ENCODE data around the gene SEMA6D. TPM values are rescaled to one million over a fixed set of nuclear protein-coding genes. Genes with fewer than 3 reads are reported as not detected.

Gene SEMA6D, protein sequence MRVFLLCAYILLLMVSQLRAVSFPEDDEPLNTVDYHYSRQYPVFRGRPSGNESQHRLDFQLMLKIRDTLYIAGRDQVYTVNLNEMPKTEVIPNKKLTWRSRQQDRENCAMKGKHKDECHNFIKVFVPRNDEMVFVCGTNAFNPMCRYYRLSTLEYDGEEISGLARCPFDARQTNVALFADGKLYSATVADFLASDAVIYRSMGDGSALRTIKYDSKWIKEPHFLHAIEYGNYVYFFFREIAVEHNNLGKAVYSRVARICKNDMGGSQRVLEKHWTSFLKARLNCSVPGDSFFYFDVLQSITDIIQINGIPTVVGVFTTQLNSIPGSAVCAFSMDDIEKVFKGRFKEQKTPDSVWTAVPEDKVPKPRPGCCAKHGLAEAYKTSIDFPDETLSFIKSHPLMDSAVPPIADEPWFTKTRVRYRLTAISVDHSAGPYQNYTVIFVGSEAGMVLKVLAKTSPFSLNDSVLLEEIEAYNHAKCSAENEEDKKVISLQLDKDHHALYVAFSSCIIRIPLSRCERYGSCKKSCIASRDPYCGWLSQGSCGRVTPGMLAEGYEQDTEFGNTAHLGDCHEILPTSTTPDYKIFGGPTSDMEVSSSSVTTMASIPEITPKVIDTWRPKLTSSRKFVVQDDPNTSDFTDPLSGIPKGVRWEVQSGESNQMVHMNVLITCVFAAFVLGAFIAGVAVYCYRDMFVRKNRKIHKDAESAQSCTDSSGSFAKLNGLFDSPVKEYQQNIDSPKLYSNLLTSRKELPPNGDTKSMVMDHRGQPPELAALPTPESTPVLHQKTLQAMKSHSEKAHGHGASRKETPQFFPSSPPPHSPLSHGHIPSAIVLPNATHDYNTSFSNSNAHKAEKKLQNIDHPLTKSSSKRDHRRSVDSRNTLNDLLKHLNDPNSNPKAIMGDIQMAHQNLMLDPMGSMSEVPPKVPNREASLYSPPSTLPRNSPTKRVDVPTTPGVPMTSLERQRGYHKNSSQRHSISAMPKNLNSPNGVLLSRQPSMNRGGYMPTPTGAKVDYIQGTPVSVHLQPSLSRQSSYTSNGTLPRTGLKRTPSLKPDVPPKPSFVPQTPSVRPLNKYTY
- total RNA-seq, result 17.7 TPM
- long read RNA-seq, partial matches to known transcripts, result 0 of 4 reads
- long read RNA-seq, other reads (novel, unspliced or antisense), result 3 of 4 reads

DNA sequence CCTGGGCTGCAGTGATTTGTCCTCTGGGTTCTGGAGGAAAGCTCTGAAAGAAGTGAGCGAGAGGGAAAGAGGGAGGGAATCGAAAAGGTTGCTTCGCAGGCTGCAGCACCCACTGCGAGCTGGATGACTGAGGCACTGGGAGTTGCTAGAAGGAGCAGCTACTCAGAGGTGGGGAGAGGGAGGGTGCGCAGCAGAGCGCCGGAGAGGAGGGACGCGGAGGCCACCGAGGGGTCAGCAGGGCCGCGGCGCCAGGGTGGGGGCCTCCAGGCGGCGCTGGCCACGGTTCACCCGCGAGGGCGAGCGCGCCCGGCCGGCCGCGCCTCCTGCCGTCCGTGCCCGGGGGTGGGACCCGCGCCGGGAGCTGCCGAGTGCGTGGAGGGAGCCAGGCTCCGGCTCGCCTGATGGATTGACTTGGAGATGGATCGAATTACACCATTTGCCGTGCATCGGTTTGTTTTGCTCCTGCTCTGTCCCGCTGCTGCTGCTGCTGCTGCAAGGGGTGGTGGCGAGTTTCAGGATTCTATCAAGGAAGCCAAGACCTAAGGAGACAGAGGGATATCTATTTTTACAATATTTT, at the start of gene SEMA6D:
Gene SEMA6D, plus strand, starts transcription at position 470 of the 577 bp plus-strand sequence. CDS start 42,294 bp downstream, outside the sequence.
- intact Hi-C loops (cut with DNase I), result loop anchor here (5.0 to 10.0 kb wide), 4 partner anchors 40 to 522 kb away; no protein-coding TSS in a partner anchor

DNA sequence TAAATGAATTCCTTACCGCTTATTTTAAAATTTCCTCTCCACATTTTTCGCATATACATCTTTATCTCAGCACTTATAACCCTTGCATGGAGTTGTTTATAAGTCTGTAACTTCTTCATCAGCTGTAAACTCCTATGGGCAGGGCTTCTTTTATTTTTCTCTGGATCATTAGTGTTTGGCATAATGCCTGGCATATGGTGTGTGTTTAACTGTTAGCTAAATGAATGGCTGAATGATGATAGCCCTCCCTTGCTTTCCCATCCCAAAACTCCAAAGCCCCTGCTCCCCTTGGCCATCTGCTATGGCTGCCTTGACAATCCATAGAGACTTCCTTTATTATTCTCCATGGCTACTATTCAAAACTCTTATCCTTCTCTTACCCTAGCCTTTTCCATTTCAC, 48.1 kb upstream of the SEMA6D start:
- no peak for DNase-seq (ENCODE audit: missing footprints)
- intact Hi-C loops (cut with DNase I), result no loop called here
- ATAC-seq, result no peak

More for the DNA sequence above, at the start of gene SEMA6D:
- DNase-seq (ENCODE audit: missing footprints) (peak; percentile 84), ATAC-seq (peak; percentile 87)

DNA sequence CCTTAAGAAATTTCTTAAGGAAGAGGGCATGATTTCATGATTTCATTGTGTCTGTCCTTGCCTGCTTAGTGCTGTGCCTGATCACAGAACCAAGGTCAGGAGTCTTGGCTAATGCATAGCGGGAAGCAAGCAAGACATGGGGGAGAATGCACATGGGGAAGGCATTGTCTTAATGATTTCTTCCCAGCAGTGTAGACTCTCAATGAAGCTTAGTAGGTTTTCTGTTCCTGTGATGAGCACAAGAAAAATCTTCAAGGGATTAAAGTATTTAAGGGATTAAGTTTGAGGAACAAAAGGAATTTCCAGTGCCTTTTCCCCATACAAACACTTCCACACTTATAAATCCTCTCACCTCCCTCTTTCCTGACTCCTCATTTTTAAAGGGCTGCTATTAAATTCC, 46.9 kb upstream of the SEMA6D start:
- intact Hi-C loops (cut with DNase I), result no loop called here
- ATAC-seq, result no peak

DNA sequence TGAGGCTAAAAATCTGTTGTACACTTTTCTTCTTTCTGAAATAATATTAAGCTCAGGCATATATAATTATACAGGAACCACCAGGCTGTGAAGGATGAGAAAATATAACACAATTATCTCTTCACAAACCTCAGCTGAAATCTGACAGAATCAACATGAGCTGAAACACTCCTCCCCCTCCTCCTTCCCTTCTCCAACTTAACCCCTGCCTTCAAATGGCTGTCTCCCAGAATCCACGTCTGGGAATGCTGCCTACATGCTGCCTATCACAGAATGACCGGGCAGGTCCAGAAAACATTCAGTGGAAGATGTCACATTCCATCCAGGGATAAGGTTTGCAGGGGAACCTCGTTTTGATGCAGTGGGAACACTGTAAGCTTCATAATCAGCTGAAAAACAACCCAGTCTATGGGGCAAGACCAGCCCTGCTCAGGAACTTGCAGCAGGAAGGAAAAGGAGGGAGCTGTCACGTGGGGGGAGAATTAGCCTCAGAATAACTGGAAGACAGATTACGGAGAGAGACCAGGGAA, 44.0 kb upstream of the SEMA6D start:
- ATAC-seq, result peak; percentile 23
- DNase-seq (ENCODE audit: missing footprints), result no peak
- intact Hi-C loops (cut with DNase I), result no loop called here

More for the DNA sequence above, 46.9 kb upstream of the SEMA6D start:
- DNase-seq (ENCODE audit: missing footprints), result no peak

DNA sequence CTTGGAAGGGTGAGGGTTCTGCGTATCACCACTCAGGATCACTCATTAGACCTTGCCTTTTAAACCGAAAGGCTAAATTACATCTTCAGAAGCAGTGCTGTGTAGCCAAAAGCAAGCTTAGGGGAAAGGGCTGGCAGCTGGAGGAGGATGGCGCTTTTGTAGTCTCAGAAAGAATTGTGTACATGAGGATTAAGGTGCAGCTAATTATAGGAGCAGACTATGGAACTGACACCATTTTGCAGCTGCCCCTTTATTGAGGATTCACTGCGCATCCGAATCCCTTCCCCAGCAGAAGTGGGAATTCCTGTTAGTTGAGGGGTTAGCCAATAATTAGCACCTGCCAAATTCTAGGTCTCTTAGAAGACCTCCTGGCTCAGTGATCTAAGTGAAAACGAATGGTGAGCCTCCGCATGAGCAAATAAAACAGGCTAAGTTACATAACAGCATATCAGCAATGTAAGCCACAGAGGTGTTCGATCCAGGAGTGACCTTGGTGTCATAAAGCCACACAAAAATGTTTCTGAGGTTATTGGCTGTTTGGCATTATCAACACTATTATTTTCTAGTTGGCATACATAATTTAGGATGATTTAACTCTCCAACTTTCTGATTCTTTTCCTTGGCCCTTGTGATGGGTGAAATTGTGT, 42.6 kb upstream of the SEMA6D start:
- no peak for ATAC-seq
- no peak for DNase-seq (ENCODE audit: missing footprints)
- intact Hi-C loops (cut with DNase I), result no loop called here

DNA sequence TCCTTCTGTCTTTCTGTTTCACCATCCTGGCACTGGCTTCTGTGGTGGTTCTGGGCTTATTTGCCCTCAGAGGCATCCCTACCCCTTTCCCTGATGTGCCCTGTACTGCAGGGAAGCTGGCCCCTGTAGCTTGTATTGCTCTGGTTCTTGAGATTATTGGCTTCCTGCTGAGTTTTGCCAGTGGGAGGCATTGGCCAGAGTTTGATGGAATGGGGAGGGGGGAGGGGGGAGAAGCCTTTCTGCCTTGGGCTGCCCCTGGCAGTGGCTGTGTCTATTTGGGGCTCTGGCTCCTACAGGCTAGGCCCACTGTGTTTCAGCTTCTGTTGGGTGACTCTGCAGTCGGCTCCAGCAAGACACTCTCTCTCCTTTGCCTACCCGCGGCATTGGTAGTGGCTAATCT, 41.6 kb upstream of the SEMA6D start:
- intact Hi-C loops (cut with DNase I), result no loop called here
- DNase-seq (ENCODE audit: missing footprints) (no peak), ATAC-seq (no peak)

DNA sequence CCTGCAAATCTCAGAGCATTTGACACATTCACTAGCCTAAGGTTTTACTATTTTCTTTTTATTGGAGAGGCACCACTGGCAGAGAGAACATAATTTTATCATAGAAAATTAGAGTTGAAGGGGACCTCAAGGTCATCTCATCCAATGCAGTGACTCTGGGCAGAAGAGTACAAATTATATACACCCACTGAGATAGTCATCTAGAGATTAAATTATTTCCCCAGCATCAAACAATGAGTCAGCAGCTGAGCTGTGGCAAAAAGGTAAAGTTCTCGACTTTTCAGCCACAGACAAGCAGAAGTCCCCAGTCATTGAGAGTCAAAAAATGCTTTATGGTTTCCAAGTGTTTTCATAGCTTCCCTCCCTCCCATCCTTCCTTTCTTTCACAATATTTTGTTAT, 39.3 kb upstream of the SEMA6D start:
- intact Hi-C loops (cut with DNase I), result no loop called here
- DNase-seq (ENCODE audit: missing footprints), result no peak
- no peak for ATAC-seq

DNA sequence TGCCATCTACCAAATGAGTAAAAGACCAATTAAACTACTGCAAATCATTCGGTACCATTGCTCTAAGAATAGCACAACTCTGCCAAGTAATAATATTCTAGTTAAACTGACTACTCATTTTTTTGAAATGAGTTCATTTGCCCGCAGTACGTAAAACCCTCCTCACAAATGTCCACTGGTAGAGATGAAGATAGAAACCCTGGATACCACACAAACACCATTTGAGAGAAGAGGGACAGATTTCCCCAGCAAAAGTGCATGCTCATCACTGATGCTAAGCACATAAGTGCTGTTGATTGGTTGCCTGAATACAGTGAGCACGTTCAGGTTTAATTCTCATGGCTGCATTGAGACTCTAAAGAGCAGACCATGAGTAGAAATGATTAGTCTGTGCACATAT, 34.6 kb upstream of the SEMA6D start:
- ATAC-seq, result no peak

DNA sequence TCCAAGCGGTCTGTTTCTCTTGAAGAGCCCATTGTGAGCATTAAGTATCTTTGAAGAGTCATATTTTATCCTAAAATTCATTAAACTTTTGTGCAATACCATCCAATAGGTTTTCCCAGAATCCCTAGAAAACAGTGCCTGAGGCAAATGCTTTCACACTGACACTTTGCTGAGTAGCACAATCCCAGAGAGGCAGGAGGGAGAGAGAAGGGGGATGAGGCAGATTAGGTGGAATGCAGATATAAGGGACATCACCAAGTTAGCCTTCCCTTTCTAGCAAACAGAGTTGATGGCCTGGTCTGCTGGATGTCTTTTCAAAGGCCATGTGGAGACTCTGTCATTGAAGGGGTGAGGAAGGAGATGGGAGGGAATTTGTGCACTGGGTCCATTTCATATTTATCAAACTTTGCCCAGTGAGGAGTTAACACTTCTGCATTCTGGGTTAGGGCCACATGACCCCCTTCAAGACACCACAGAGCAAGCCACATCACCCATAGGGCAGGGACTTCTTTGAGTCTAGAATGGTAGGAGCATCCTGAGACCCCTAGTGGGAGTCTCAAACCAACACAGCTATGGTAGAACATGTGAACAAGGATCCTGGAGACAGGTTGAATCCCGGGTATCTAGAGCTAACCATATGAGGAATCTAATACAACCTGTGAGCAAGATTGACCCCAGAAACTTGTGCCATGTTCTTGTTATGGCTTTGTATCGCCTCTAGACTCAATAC, 32.0 kb upstream of the SEMA6D start:
- ATAC-seq (no peak), DNase-seq (ENCODE audit: missing footprints) (no peak)
- intact Hi-C loops (cut with DNase I), result no loop called here

More for the DNA sequence above, 34.6 kb upstream of the SEMA6D start:
- intact Hi-C loops (cut with DNase I), result no loop called here
- no peak for DNase-seq (ENCODE audit: missing footprints)

DNA sequence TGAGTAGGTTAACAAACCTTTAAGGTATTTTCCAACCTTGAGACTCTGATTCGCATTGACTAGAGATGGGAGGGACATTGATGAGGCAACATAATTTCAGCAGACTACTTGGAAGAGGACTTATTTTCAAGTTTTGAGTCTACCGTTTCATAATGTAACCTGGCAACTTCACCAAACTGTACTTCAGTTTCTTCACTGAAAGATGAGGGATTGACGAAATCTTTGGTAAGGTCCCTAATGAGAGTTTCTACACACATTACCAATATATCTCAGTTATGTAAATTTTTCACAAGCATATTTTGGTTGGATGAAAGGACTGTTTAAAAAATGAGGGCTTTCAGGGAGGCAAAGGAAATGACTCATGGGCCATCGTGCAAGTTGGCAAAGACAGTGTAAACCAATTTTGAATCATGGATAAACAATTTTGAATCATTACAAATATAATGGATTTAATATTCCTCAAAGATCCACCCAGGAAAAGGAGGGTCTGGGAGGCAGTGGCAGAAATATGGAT, 28.7 kb upstream of the SEMA6D start:
- DNase-seq (ENCODE audit: missing footprints), result no peak
- no peak for ATAC-seq
- intact Hi-C loops (cut with DNase I), result no loop called here

DNA sequence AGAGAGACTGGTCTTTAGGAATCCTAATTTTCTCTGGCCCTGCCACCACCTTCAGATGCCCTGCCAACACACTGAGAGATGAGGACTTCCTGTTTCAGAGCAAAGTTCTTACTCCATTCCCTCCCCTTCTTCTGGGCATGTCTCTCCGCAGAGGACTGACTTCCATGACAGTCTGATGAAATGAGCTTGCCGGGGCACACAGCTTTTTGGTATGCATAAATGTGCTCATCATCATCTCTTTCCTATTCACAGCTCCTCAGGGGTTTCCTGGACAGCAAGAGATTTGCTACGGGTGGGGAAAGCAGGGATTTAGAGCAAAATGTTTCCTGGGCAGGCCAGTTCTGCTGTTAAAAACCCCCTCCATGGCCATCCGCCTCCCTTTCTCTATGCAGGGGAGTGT, 27.6 kb upstream of the SEMA6D start:
- intact Hi-C loops (cut with DNase I), result no loop called here
- DNase-seq (ENCODE audit: missing footprints) (no peak), ATAC-seq (no peak)

DNA sequence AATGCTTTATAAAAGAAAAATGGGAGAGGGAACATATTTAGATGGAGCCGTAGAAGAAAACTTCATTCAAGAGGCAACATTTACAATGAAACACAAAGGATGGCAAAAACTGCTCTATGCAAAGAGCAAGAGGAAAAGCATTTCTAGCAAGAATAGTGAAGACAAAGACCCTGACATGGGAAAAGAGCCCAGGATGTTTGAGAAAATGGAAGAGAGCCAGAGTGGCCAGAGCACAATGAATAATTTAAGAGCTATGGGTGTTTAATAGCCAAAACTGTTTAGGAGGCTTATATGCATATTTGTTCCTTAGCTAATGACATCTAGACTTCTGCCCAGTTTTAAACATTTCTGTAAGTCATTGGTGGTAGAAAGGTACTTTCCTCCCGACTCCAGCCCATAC, 25.4 kb upstream of the SEMA6D start:
- intact Hi-C loops (cut with DNase I), result no loop called here

DNA sequence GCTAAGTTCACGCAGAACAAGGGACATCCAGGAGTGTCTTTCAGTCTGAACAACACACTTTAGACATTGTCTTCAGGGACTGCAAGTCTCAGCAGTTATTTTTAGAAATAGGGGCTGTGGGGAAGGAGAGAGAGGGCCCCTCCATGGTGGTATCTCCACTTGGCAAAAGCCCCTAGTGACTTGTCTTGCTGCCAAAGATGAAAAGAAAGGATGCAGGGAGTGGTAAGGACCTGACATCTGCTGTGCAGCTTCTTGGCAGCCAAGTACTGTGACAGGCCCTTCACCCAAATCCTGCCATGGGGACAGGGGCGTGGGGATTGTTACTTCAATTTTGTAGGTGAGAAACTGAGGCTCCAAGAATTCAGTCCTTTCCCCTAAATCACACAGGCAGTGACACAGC, 21.0 kb upstream of the SEMA6D start:
- ATAC-seq (no peak), DNase-seq (ENCODE audit: missing footprints) (no peak)
- intact Hi-C loops (cut with DNase I), result no loop called here

More for the DNA sequence above, 25.4 kb upstream of the SEMA6D start:
- ATAC-seq (no peak), DNase-seq (ENCODE audit: missing footprints) (no peak)

DNA sequence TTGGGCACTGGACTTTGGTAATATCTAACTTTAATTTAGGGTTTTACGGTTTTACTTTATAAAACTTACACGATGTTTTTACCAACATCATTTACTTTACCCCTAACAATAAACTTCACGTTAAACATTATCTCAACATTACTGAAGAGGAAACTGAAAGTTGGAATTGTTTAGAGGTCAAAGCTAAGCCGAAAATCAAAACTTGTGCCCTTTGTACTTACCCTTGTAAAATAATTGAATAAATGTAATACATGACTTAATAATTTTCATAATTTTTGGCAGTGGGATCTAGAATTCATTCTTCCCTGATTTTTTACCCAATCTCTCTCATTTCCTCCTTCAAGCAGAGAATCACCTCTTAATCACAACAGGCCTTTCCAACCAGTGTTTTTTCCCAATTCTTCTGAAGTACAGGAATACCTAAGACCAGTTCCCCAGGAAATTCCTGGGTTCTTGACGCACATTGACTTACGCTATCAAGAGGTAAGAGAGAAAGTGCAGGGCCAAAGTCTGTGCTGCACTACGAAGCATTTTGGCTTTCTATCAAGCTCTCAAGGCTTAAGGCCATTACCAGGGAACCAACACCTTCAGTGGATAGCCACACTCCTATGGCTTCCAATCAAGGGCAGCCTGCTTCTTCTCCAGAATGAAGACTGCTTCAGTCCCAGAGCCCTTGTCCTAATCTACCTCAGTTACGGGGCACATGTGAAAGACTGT, 11.9 kb upstream of the SEMA6D start:
- no peak for DNase-seq (ENCODE audit: missing footprints)
- intact Hi-C loops (cut with DNase I), result no loop called here
- ATAC-seq, result no peak

DNA sequence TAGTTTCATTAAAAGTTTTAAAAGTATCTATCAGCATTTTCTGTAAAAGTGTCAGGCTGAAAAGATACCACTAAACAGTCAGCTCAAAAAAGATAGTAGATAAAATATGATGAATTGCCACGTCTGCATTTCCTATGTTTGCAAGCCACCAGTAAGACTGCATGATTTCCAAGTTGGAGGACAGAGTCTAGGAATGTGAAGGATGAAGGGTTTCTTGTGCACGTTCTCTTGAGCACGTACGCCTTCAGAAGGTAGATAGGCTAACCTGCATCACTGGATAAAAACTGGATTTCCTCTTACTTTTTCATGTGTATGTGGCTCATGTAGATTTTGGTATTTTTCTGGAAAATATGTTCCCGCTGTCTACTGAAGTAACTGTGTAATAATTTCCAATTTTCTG, 9.9 kb upstream of the SEMA6D start:
- ATAC-seq (no peak), DNase-seq (ENCODE audit: missing footprints) (no peak)
- intact Hi-C loops (cut with DNase I), result no loop called here

DNA sequence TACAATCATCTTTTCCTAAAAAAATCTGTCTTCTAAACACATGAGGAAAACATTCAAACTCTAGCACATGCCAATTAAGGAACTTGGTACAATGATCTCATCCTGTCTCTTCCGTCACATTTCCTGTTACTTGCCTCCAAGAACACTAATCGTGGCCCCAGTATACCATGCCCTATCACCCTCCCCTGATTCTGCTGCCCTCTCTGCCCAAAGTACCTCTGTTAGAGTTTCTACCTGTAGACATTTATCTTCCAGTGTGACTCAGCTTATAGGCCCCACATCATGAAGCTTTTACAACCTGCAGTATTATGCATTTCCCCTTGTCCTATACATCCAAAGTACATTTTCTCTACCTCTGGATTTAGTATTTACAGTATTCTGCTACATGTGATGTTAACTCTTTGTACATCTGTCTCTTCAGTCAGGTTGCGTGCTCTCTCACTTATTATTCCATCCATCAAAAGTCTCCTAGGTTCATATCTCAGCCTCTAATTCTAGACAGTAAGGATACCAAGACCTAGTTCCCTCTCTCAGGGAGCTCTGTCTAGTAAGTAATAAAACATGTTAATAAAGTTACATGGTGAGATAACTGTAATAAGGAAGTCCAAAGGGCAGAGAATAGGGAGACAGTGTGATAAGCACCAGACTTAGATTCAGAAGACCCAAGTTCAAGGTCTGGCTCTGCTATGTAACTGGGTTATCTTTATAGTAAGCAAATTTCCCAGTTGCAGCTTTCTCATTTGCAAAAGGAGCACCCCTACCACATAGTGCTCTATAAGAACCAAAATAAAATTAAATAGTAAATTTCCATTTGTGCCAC, 8.9 kb upstream of the SEMA6D start:
- intact Hi-C loops (cut with DNase I), result no loop called here
- DNase-seq (ENCODE audit: missing footprints) (no peak), ATAC-seq (no peak)
